ENCODE measurements around the gene CASTOR1.

Gene CASTOR1

DNA sequence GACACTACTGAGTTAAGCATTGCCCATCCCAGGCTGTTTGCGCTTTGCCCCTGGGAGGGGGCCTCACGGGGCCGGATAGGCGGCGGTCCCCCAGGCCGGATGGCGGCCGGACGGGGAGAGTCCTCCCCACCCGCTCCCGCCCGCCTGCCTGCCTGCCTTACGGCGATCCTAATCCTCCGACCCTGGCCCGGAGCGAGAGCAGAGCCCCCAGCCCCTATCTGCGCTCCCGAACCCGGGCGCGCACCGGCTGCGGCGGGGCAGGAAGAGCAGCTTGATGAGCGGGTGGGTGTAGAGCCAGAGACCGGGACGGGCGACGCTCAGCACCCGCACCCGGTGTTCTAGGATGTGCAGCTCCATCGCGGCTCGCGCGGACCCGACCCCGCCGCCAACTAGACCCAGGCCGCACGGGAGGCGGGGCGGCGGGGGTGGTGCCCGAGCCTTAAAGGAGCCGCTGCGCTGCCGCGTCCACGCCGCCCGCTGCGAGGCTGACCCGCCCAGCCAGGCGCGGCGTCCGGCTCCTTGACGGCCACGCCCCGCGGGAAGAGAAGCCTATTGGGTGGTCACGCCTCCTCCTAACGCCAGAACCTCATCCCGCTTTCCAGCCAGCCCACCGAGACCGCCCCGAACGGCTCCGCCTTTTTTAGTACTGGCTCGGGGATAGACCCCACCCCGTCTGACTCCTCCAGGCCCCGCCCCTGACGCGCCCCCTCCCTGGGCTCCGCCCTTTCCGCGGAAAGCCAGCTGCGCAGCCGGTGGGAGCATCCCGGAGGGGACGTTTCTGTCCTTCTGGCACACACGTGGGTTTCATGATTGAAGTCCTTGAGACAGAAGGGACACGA is at the start of gene CASTOR1:
Gene CASTOR1 (minus strand): TSS at position 365 of the 839 bp plus-strand sequence. CDS start 8 bp downstream, at position 357.
- TF ChIP-seq, protein P1, sequence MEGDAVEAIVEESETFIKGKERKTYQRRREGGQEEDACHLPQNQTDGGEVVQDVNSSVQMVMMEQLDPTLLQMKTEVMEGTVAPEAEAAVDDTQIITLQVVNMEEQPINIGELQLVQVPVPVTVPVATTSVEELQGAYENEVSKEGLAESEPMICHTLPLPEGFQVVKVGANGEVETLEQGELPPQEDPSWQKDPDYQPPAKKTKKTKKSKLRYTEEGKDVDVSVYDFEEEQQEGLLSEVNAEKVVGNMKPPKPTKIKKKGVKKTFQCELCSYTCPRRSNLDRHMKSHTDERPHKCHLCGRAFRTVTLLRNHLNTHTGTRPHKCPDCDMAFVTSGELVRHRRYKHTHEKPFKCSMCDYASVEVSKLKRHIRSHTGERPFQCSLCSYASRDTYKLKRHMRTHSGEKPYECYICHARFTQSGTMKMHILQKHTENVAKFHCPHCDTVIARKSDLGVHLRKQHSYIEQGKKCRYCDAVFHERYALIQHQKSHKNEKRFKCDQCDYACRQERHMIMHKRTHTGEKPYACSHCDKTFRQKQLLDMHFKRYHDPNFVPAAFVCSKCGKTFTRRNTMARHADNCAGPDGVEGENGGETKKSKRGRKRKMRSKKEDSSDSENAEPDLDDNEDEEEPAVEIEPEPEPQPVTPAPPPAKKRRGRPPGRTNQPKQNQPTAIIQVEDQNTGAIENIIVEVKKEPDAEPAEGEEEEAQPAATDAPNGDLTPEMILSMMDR (IDR thresholded peaks at IDR 0.05) = no peak

DNA sequence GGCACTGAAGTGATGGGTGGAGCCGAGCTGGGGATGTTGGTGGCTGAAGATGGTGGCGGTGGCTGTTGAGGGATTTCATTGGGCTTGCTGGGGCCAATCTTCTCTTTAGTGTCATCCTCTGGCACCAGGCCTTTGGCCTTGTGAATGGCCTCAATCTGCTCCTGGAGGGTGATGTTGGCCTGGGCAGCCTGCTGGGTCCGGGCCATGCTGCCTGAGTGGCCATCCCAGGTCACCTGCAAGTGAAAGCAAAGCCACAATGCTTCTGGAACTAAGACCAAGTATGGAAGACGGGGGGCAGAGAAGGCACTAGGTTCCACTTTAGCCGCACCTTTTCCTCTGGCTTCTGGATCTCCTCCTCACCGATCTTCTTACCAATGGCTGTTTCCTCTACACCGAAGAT is 49.5 kb upstream of the CASTOR1 start:
- TF ChIP-seq, protein P1 (IDR thresholded peaks at IDR 0.05) = no peak

DNA sequence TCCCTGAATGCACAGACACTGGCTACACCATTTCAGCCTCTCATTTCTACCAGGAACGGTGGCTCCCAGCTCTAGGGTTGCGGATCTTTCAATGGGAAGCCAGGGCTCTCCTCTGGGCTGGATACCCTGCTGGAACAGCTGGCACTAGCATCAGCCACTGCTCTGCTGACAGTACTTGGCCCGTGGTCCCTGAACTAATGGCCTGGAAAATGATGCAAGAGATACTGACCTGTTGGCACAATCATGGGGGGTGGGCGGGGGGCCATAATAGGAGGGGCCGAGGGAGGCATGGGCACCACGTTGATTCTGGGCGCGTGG is 48.1 kb upstream of the CASTOR1 start:
- TF ChIP-seq, protein P1 (IDR thresholded peaks at IDR 0.05) = no peak

DNA sequence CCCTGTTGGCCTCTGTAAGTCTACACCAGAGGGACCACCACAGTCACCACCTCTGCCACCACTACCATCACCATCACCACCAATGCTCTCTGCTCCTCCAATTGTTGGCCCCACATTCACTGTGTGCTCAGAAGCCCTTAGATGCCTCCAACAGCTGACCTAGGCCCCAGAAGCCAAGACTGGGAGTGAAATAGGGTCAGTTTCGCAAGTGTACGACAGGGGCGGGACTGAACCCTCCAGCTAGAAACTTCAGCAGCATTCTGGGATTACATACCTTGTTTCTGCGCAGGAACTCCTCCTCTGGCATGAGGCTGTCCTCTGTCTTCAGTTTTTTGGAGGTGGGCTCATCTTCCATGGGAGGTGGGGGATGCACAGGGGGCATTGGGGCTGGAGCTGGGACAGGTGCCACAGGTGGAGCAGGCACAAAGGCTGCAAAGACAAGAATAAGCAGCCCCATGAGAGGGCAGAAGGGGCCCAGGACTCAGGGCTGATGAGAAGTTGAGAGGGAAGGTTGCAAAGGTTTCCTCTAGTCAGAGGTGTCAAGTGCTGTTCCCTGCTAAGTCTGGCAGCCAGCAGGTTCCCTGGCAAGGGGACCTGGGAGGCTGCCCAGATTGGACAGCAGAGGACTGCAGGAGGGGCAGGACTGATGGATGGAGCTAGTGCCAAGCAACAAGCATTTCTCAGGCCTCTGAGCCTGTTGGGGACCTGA is 47.6 kb upstream of the CASTOR1 start:
- TF ChIP-seq, protein P1 (IDR thresholded peaks at IDR 0.05) = no peak

DNA sequence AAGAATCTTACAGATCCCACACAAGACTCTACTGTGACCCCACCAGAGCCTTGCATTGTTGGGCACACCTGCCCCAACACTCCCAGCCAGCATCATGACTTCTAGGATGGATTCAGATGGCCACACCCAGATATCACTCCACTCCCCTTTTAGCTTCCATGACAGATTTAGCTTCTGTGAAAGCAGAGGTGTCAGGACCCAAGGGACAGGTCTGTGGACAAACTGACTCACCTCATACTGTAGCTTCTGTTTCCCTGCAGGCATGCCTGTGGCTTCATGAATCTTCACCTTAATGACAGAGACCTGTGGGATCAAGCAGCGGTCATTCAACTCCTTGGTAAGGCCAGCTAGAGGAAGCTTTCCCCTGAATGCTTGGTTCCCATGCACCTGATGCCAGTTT is 45.9 kb upstream of the CASTOR1 start:
- TF ChIP-seq, protein P1 (IDR thresholded peaks at IDR 0.05) = no peak

DNA sequence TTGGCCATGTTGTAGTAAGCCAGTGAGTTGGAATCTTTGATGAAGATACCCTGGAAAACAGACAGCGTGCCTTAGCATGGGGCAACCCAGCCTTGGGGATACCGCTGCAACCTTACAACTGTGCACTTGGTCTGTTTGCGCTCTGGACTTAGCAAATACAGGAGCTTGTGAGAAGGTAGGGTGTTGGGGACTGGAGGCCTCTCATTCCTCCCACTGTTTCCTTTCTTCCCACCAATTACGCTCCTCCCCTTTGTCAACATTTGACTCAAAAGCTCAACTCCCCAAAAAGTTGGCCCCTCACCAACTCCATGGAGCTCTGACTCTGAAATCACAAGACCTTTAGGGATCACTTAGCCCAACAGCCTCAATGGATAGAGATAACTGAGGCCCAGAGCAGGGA is 45.3 kb upstream of the CASTOR1 start:
- TF ChIP-seq, protein P1 (IDR thresholded peaks at IDR 0.05) = no peak

DNA sequence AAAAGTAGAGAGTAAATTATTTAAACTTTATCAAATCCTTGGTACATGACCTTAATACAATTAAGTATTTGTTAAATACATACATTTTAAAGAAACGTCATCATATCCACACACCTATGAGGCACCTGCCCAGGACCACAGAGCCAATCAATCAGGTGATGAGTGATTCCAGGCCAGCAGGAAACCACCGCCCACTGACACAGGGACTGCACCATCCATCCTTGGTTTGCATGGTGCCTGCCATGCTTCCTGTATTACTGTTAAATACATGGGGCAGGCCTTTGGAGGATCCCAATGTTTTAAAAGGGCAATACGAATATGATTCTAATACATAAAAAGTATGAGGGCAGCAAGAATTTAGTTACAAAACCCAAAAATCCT is 44.4 kb upstream of the CASTOR1 start:
- TF ChIP-seq, protein P1 (IDR thresholded peaks at IDR 0.05) = no peak

Data from LNCAP (cell line).